Mesothelial cell of epicardium (in vitro differentiated cells): ENCODE measurements around the gene ANKAR. TPM values are rescaled to one million over a fixed set of nuclear protein-coding genes. Genes with fewer than 3 reads are reported as not detected.
"Not testable (repeated sequence)": the region's sequence is repeated elsewhere in the genome, so short reads cannot be mapped to it uniquely, and the experiment has no call there.

Experiments used
- DNase-seq, 2 experiments: peaks; one replicate each; pipeline ENCODE4 v3.0.0; 2021; ENCODE audit warnings: low spot score in 2 of 2; ENCODE audit not compliant: unreplicated experiment in 2 of 2
- H3K27ac Mint-ChIP-seq: 2 replicates; pipeline ENCODE4 v1.8.0; 2021; ENCODE audit warnings: mixed read lengths
- H3K27me3 Mint-ChIP-seq: 2 replicates; pipeline ENCODE4 v1.8.0; 2021; ENCODE audit warnings: low read depth, mixed read lengths
- H3K36me3 Mint-ChIP-seq: 2 replicates; pipeline ENCODE4 v1.8.0; 2021; ENCODE audit warnings: mixed read lengths
- H3K4me1 Mint-ChIP-seq: 2 replicates; pipeline ENCODE4 v1.8.0; 2021; ENCODE audit warnings: mixed read lengths
- H3K4me3 Mint-ChIP-seq: 2 replicates; pipeline ENCODE4 v1.8.0; 2021; ENCODE audit warnings: mild to moderate bottlenecking, moderate library complexity, mixed read lengths
- H3K9me3 Mint-ChIP-seq: 2 replicates; pipeline ENCODE4 v1.8.0; 2021; ENCODE audit warnings: mixed read lengths
- CTCF ChIP-seq: fragments of 200-600 bp; sonication (generic); IDR thresholded peaks from one replicate; pipeline ENCODE4 v1.5.0; 2021; ENCODE audit warnings: antibody characterized with exemption; ENCODE audit not compliant: unreplicated experiment
- total RNA-seq: library from RNA; stranded (reverse); gene quantifications from 3 replicates; pipeline ENCODE4 v1.2.1, GENCODE V29; 2021

Gene ANKAR
- total RNA-seq, 1 donor from 2014 or later, result 14.6 TPM

DNA sequence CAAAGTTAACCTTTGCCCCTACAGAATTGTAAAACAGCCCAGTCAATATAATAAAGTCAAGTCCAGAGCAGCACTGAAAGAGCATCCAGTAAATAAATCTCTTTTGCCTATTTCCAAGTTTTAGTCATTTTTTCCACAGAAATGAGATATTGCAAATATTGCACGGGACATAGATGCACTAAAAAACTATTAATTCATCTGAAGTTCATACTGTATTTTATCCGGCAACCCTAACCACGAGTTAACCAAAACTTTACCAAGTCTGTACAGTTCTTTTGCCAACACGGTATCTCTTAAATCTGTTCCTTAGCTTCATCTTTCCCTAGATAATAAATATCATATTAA lies 13.7 kb upstream of the ANKAR start:
- Mint-ChIP-seq H3K9me3 (no peaks in the 10 kb centered on the region), H3K4me1 (peaks cover 39% of the 10 kb centered on the region), H3K27ac (no peak overlapping the region), H3K36me3 (no peaks in the 10 kb centered on the region), H3K27me3 (no peaks in the 10 kb centered on the region), H3K4me3 (no peak overlapping the region)
- DNase-seq, result no peak
- TF ChIP-seq CTCF, result no peak

GRCh38 chr2:189661148-189661956 lies 13.1 kb upstream of the ANKAR start, which contains the start of gene ASNSD1:
Gene ASNSD1 (plus strand): TSS chr2:189661459. CDS start chr2:189666133, 4,674 bp downstream.
- peak; percentile 89 for TF ChIP-seq CTCF
- peaks cover 4% of the 10 kb centered on the region for H3K36me3 Mint-ChIP-seq
- peak; percentile 99 for DNase-seq
- no peak within 1 kb of the TSS for H3K4me3 Mint-ChIP-seq
- H3K27me3 Mint-ChIP-seq, result no peaks in the 10 kb centered on the region
- no peak within 1 kb of the TSS for H3K27ac Mint-ChIP-seq
- no peaks in the 10 kb centered on the region for H3K9me3 Mint-ChIP-seq
- peaks cover 37% of the 10 kb centered on the region for H3K4me1 Mint-ChIP-seq

- H3K4me3 Mint-ChIP-seq, result no peak overlapping the region
- TF ChIP-seq CTCF, result no peak
- no peaks in the 10 kb centered on the region for H3K27me3 Mint-ChIP-seq
- DNase-seq, result no peak
- no peaks in the 10 kb centered on the region for H3K9me3 Mint-ChIP-seq
- H3K36me3 Mint-ChIP-seq, result peaks cover 8% of the 10 kb centered on the region
- peaks cover 35% of the 10 kb centered on the region for H3K4me1 Mint-ChIP-seq
- H3K27ac Mint-ChIP-seq, result no peak overlapping the region
These were observed 12.5 kb upstream of the ANKAR start for GRCh38 chr2:189661957-189662321.

- Mint-ChIP-seq H3K4me3 (no peak overlapping the region), H3K27me3 (no peaks in the 10 kb centered on the region), H3K9me3 (no peaks in the 10 kb centered on the region), H3K27ac (no peak overlapping the region), H3K36me3 (peaks cover 12% of the 10 kb centered on the region), H3K4me1 (peaks cover 31% of the 10 kb centered on the region)
- TF ChIP-seq CTCF, result no peak
- no peak for DNase-seq
These were observed 11.7 kb upstream of the ANKAR start for GRCh38 chr2:189662669-189663226.

- not testable (repeated sequence) for H3K27me3 Mint-ChIP-seq, DNase-seq, H3K9me3 Mint-ChIP-seq
- H3K4me3 Mint-ChIP-seq, result peak overlapping the region; percentile 33
- peak overlapping the region; percentile 65 for H3K27ac Mint-ChIP-seq
- H3K4me1 Mint-ChIP-seq, result peaks cover 26% of the 10 kb centered on the region
- H3K36me3 Mint-ChIP-seq, result peaks cover 14% of the 10 kb centered on the region
These were observed 11.2 kb upstream of the ANKAR start for GRCh38 chr2:189663319-189663718.

- Mint-ChIP-seq H3K9me3 (no peaks in the 10 kb centered on the region), H3K27ac (no peak overlapping the region)
These were observed 4.6 kb upstream of the ANKAR start for GRCh38 chr2:189669913-189670312.

More at GRCh38 chr2:189669913-189670312, 4.6 kb upstream of the ANKAR start:
- Mint-ChIP-seq H3K4me1 (peaks cover 8% of the 10 kb centered on the region), H3K36me3 (peaks cover 24% of the 10 kb centered on the region), H3K27me3 (no peaks in the 10 kb centered on the region), H3K4me3 (no peak overlapping the region)
- DNase-seq, result no peak
- no peak for TF ChIP-seq CTCF
